ENCODE results near the gene AXIN1.
"Not testable (repeated sequence)": the region's sequence is repeated elsewhere in the genome, so short reads cannot be mapped to it uniquely, and the experiment has no call there.

Gene AXIN1

DNA sequence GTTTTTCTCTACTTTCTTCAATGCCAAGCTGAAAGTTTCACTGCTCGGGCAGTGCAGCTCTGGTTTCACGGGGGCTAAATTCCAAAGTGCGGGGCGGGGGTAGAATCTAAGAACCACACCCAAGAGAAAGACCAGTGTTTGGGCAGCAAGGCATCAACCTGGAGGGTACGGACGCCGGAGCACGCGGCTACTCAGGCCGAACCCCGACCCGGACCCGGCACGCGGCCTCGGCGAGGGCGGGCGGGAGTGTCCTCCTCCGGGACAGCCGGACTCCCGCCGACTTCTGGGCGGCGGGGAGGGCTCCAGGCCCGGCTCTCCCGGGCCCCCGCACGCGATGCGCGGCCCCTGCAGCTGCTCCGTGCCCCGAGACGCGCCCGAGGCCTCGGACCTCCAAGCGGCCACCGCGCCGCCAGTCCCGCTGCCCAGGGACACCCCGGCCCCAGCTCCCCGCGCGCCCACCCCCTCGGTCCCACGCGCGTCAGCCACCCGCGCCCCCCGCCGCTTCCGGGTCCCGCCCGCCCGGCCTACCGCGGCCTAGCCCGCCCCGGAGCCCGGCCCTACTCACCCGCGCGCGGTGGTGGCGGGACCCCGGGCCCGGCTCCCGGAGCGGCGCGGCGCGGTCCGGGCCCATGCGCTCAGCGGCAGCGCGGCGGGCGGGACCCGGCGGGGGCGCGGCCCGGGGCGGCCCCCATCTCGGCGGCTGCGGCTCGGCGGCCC lies 561 bp downstream of the AXIN1 start:
- no peak for DNase-seq

DNA sequence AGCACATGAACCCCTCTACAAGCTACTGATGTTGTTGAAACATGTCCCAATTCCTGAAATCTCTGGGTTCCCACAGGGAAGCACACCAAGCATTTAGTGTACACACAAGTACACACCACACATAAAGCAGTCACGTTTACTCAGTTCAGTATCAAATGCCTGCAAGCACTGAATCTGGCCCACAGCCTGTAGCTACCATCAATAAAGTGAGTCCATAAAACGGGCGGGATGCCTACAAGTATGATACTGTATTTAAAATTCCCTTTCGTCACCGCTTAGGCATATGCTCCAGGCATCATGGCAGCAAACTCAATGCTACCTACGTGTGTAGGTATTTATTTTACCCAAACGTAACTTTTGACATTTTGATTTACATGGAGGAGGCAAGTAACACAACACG lies 2.3 kb downstream of the AXIN1 start:
- DNase-seq, result no peak

DNA sequence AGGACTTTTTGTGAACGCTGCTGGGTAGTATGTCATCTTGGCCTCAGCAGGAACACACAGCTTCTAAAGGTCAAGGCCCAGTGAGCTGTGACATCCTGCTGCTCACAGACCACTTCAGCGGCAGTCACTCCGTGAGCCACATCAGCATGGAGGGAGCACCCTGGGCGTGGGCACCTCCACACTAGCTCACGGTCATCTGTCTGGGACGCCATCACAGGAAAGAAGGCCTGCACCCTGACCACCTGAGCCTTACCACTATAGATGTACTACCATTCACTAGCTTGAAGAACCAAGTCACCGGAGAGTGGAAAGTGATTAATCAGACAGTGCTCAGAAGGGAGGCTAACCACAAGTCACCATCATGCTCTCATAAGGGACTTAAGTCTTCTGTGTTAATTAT lies 3.3 kb downstream of the AXIN1 start:
- DNase-seq, result no peak

DNA sequence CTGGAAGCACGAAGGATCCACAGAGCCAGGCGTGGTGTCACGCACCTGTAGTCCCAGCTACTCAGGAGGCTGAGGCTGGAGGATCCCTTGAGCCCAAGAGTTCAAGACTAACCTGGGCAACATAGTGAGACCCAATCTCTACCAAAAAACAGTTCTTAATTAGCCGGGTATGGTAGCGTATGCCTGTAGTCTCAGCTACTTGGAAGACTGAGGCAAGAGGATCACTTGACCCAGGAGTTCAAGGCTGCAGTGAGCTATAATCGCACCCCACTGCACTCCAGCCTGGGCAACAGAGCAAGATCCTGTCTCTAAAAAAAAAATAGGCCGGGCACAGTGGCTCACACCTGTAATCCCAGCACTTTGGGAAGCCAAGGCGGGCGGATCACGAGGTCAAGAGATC lies 4.0 kb downstream of the AXIN1 start:
- DNase-seq, result not testable (repeated sequence)

DNA sequence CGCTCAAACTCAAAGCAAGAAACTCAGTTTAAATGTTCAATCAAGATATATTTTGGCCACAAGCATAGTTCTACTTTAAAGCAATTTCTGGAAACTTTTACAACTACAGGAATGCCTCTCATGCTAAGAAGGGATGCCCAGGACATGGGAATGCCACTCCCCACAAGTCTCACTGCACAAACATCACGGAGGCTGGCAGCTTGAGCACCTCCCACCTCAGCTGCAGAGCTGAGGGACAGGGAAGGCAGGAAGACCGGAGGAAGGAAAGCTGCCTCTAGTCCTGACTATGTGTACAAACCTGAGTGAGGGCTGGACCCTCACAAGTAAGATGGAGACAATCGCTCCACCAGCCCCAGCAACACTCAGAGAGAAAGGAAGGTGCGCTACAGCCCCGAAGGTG lies 5.3 kb downstream of the AXIN1 start:
- DNase-seq, result no peak

DNA sequence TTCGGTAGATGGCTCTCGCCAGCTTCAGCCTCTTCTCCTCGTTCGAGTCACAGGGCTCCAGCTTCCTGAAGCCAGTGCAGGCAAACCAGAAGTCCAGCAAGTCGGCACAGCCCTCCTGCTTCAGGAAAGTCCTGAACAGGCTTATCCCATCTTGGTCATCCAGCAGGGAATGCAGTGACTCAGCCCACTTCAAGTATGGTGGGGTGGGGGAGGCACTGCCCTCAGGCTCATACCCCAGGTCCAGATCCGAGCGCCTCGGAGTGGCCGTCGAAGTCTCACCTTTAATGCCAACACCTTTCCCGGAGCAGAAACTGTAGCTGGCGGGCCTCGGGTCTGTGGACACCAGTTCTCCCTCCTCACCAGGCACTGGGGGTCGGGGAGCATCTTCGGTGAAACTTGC lies 5.9 kb downstream of the AXIN1 start:
- DNase-seq, result no peak

DNA sequence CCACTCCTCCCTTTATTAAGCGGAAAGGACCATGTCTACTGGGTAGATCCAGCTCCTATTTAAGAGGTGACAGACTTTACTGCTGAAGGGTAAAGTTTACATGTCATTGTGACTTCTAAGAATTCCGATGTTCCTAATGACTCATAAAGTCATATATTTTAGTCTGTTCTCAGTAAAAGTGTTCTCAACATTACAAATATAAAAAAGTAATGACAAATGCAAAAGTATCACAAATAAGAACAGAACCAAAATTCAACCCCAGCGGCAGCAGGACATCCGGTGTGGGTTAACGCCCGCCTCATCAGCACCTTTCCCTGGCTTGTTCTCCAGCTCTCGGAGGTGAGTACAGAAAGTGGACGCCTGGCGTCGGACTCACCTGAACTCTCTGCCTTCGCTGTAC lies 6.8 kb downstream of the AXIN1 start:
- no peak for DNase-seq

DNA sequence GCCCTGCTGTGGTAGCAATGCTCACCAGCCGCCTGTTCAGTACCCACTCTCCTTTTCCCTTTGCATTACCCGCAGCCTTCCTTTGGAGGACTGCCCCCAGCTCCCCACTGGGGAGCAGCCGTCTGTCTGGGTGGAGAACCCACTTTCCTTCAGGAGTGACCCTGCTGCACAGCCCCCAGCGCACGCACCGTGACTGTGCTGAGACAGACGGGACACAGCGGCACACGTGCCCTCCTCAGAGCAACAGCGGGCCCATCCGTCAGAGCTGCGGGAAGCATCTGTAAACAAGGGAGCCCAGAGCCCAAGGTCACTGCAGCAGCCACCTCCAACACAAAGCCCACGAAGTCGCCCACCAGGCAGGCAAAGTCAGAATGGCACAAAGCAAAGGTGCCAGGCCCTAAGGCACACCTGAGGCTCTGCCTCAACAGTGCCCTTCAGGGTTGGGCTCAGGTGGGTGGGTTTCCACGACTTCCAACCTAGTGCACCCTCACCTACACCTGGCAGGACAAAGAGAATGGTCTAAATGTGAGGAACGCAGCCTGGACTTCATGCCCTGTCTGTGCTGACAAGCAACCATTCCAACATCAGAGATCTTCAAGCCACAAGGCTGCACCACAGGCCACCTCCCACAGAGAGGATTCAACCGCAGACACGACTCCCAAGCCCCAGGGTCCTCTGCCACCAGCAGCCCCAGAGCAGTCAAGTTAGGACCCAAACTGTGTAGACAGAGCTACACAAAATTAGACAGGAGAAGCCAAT lies 9.9 kb downstream of the AXIN1 start:
- no peak for DNase-seq

DNA sequence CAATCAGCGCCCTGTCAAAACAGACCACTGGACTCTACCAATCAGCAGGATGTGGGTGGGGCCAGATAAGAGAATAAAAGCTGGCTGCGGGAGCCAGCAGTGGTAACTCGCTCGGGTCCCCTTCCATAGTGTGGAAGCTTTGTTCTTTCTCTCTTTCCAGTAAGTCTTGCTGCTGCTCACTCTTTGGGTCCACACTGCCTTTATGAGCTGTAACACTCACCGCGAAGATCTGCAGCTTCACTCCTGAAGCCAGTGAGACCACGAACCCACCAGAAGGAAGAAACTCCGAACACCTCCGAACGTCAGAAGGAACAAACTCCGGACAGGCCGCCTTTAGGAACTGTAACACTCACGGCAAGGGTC lies 10.6 kb downstream of the AXIN1 start:
- not testable (repeated sequence) for DNase-seq

DNA sequence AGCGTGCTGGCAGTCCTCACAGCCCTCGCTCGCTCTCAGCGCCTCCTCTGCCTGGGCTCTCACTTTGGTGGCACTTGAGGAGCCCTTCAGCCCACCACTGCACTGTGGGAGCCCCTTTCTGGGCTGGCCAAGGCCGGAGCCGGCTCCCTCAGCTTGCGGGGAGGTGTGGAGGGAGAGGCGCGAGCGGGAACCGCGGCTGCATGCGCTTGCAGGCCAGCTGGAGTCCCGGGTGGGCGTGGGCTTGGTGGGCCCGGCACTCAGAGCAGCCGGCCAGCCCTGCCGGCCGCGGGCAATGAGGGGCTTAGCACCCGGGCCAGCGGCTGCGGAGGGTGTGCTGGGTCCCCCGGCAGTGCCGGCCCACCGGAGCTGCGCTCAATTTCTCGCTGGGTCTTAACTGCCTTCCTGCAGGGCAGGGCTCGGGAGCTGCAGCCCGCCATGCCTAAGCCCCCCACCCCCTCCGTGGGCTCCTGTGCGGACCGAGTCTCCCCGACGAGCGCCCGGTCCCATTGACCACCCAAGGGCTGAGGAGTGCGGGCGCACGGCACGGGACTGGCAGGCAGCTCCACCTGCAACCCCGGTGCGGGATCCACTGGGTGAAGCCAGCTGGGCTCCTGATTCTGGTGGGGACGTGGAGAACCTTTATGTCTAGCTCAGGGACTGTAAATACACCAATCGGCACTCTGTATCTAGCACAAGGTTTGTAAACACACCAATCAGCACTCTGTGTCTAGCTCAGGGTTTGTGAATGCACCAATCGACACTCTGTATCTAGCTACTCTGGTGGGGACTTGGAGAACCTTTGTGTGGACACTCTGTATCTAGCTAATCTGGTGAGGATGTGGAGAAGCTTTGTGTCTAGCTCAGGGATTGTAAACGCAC lies 11.2 kb downstream of the AXIN1 start:
- DNase-seq, result not testable (repeated sequence)

DNA sequence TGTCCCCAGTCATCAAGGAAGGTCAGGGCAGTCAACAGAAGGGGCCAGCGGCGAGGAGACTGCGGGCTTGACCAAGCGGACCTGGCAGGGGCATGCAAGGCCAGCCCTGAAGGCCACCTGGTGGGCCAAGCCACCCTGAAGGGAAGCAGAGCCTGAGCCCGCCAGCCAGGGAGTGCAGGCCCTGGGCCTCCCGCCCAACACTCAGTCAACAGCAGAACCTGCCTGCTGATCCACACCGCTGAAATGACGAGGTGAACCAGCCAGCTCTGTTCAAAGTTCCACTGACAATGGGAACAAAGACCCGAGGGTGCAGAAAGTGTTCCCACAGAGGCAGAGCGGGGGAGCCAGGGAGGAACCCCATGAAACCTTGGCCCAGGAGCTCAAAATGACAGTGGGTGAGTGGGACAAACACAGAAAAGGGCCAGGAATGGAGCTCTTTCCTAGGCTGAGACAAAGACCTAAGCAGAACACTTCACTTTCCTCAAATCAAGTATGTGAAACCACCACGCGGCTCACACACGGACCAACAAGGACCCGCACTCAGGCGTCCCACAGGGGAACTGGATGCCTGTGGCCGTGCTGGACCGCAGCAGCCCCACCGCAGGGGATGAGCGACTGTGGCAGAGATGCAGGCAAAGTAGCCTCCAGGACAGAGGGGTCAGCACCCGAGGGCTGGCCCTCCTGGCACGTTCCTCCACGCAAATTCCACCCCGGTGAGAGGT lies 12.0 kb downstream of the AXIN1 start:
- no peak for DNase-seq

DNA sequence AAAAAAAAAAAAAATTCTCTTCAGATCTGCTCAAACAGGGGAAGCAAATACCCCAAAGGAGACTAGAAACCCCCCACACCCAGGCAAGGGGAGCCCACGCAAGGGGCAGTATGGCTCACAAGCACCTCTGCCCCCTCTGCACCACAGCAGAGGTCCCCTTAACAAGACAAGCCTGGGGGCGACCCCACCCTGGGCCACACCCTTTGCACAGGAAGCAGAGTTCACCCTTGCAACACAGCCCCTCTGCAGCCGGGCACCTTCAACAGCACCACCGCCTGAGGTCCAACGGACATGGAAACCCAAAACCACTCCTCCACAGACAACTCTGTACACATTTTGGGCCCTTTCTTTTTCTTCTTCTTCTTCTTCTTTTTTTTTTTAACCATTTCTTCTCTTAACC lies 12.8 kb downstream of the AXIN1 start:
- DNase-seq, result no peak

DNA sequence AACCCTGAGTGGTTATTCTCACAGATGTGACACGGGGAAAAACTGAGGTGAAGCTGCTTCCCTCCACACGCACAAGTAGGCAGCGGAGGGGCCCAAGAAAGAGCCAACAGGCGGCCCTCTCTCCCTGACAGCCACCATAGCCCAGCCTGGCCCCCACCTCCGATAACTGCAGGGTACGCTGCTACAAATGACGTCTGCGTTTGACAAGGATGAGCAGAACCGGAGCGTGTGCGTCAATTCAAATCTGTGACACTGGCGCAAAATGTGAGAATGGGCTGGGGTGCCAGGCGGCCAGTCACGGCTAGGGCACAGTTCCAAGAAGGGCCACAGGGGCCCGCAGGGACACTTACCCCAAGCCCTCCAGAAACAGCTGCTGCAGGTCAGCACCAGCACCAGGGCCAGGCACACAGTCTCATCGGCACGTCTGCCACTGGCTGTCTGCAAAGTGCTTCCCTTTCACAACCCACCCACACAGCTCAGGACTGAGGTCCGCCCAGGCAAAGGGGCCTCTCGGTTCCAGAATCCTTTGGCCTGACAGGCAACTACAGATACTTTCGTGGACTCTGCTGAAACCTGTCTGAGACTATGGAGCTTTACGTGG lies 14.4 kb downstream of the AXIN1 start:
- DNase-seq, result no peak

DNA sequence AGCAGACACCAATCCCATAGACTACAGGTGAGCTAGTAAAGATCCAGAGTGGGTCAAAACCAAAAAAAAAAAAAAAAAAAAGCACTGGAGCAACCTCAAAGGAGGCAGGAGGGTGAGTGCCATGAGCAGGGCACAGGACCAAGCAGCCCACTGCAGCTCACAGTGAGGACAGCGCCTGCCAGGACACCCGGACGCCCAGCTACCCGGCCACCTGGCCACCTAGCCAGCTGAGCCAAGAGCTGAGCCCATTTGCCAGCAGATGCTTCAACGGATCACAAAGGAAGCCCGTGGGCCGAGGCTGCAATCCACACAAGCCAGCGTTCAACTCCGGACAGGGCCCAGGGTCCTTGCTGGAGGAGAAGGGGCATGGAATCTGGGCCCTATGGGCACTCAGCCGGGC lies 15.1 kb downstream of the AXIN1 start:
- no peak for DNase-seq

DNA sequence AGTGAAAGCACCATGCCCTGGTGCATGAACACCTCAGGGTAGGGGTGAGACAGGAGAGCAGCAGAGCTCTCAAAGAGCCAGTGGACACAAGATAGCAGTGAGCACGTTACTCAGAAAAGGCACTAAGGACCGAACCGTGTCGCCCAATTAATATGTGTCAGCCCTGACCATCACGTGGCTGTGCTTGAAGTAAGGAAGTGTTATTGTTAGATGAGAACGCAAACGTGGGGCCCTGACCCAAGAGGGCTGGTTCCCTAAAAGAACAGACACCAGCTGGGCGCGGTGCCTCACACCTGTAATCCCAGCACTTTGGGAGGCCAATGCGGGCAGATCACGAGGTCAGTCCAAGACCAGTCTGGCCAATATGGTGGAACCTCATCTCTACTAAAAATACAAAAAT lies 16.3 kb downstream of the AXIN1 start:
- DNase-seq, result no peak

DNA sequence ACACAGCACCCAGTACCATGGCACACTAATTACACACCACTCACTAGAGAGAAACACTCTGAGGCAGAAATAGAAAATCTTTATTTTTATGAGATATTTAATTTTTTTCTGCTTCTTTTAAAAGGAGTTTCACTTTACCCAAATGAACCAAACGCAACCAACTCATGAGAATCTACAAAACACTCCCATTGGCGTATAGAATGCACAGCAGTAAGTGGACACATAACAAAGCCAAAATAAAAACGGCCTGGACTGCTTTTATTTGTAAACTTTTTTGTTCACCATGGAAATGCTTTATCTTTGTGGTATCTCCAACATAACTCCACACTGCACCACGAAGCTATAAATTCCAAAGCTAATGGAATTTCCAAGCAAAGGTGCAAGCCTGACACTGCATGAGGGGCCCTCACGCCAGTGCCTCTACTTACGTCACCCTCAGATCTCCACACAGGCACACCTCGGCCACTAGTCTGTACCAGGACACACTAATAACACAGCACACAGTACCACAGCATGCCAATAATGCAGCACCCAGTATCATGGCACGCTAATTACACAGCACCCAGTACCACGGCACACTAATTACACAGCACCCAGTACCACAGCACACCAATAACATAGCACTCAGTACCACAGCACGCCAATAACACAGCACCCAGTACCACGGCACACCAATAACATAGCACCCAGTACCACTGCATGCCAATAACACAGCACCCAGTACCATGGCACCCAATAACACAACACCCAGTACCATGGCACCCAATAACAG lies 17.5 kb downstream of the AXIN1 start:
- not testable (repeated sequence) for DNase-seq

DNA sequence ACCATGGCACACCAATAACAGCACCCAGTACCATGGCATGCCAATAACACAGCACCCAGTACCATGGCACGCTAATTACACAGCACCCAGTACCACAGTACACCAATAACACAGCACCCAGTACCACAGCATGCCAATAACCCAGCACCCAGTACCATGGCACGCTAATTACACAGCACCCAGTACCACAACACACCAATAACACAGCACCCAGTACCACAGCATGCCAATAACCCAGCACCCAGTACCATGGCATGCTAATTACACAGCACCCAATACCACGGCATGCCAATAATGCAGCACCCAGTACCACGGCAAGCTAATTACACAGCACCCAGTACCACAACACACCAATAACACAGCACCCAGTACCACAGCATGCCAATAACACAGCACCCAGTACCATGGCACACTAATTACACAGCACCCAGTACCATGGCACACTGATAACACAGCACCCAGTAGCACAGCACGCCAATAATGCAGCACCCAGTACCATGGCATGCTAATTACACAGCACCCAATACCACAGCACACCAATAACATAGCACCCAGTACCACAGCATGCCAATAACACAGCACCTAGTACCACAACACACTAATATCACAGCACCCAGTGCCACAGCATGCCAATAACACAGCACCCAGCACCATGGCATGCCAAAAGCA lies 18.2 kb downstream of the AXIN1 start:
- DNase-seq, result not testable (repeated sequence)

DNA sequence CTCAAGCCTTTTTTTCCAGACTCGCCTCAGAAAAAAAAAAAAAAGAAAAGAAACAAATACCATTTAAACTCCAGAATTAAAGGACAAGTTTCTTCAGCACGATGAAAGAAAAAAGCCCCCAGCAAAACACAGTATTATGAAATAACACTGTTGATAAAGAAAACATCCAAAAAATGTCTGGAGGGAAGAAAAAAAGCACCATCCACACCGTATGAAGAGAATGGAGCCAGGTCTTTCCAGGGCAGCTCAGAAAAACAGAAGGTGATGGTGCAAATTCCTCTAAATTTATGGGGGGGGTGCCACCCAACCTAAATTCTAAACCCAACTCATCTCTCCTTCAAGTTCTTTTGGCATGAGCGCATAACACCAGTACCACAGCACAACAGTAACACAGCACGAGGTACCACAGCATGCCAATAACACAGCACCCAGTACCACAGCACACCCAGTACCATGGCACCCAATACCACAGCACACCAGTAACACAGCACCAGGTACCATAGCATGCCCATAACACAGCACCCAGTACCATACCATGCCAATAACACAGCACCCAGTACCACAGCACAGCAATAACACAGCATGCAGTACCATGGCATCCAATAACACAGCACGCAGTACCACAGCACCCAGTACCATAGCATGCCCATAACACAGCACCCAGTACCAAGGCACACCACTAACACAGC lies 19.0 kb downstream of the AXIN1 start:
- DNase-seq, result no peak

DNA sequence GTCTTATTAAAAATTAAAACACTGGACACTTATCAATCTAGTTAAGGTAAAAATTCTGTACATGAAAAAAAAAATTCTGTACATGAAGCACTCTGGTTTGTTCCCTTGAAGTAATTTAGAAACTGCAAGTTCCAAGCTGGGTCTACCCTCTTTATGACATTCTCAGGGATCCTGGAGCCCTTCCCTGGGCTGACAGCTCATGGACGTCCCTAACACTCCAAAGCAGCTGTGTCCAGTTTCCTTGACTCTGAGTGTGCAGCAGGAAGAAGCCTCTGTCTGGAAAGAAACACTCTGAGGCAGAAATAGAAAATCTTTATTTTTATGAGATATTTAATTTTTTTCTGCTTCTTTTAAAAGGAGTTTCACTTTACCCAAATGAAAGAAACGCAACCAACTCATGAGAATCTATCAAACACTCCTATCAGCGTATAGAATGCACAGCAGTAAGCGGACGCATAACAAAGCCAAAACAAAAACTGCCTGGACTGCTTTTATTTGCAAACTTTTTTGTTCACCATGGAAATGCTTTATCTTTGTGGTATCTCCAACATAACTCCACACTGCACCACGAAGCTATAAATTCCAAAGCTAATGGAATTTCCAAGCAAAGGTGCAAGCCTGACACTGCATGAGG lies 21.2 kb downstream of the AXIN1 start:
- not testable (repeated sequence) for DNase-seq

DNA sequence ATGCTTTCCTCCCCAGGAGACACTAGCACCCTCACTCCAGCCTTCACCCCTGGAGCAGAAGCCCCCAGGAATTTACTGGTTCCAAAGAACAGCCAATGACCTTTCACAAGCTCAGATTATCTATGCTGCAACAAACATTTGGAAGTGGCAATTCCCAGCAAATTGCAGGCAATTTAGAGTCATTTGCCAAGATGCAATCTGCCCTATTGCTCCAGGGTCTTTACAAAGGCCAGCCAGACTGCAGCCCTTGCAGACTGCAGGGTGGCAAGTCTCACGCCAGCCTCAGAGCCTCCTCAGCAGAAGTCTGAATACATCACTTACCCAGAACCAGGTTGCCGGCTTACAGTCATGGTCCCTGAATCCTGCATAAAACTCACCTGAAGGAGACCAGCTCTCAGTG lies 21.8 kb downstream of the AXIN1 start:
- no peak for DNase-seq

All from NCI-H526 (cell line).